ENCODE data around the gene MPIG6B. TPM values are rescaled to one million over a fixed set of nuclear protein-coding genes. Genes with fewer than 3 reads are reported as not detected.

MPIG6B gene, protein sequence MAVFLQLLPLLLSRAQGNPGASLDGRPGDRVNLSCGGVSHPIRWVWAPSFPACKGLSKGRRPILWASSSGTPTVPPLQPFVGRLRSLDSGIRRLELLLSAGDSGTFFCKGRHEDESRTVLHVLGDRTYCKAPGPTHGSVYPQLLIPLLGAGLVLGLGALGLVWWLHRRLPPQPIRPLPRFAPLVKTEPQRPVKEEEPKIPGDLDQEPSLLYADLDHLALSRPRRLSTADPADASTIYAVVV
- not detected in 2 replicates for total RNA-seq

GRCh38 chr6:31723245-31723979 is at the start of gene MPIG6B:
TSS of gene MPIG6B (plus strand) at chr6:31723373. CDS start at chr6:31723384, 11 bp downstream.

GRCh38 chr6:31680226-31681134 is 42.7 kb upstream of the MPIG6B start, which contains the start of gene LY6G5C:
TSS of gene LY6G5C (minus strand) at chr6:31681067. CDS start at chr6:31680373, 694 bp downstream.

DNA sequence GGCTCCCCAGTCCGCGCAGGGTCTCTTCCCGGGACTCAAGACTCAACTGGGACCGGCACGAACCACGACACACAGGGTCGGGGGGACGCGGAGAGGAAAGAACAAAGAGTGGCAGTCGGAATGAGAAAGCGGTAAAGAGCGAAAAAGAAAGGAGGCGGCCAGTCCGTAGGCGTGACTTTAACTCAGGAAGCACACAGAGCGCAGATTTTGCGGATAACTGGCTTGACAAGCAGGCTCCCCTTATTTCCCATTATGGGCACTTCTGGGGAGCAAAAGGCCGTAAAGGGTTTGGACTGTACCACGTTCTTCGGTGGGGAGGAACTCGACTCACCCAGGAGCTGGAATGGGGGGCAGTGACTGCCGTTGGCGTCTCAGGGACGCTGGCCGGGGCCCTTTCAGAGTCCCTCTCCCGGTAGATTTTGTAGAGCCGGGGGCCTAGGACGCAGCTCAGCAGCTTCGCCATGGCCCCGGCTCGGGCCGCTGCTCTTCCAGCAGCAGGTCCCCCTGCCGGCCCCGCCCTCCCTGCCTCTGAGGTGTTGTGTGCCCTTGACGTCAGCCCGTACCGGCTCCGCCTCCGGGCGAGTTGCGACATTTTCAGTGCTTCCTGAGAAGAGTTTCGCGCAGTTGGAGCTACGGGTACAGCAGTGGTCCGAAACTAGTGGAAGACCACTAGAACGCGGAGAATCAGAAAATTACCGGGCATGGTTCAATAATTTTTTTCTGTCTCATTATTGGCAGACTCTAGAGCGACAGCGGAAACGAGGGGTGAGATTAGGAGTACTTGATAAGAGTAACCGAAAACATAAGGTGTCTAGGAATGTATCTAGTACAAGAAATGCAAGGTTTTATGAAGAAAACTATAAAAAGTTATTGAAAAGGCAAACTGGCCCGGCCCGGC is 20.1 kb upstream of the MPIG6B start, which contains the start of gene ABHD16A:
ABHD16A (minus strand) TSS at position 506 of the 898 bp plus-strand sequence; CDS start at position 463, 43 bp downstream.

DNA sequence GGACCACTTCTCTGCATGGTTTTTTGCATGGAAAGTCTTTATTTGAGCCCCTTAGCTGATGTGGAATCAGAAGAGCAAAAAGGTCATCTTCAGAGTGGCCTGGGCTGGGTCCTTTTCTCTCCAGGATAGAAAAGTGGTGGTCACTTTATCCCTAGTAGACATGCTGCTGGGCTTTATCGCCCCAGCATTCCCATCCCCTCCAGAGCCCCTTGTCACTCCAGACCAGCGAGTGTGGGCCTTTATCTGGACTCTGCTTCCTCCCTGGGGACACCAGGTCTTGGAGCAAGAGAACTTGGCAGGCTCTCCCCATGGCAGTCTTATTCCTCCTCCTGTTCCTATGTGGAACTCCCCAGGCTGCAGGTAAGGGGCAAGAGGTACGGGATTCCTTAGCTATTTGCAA is 16.6 kb upstream of the MPIG6B start, which contains the start of gene LY6G6F:
LY6G6F (plus strand) TSS at position 268 of the 400 bp plus-strand sequence; CDS start at position 309, 41 bp downstream.

GRCh38 chr6:31715022-31715958 is 7.9 kb upstream of the MPIG6B start, which contains the start of gene LY6G6D:
TSS of gene LY6G6D (plus strand) at chr6:31715348. CDS start at chr6:31715356, 8 bp downstream.

DNA sequence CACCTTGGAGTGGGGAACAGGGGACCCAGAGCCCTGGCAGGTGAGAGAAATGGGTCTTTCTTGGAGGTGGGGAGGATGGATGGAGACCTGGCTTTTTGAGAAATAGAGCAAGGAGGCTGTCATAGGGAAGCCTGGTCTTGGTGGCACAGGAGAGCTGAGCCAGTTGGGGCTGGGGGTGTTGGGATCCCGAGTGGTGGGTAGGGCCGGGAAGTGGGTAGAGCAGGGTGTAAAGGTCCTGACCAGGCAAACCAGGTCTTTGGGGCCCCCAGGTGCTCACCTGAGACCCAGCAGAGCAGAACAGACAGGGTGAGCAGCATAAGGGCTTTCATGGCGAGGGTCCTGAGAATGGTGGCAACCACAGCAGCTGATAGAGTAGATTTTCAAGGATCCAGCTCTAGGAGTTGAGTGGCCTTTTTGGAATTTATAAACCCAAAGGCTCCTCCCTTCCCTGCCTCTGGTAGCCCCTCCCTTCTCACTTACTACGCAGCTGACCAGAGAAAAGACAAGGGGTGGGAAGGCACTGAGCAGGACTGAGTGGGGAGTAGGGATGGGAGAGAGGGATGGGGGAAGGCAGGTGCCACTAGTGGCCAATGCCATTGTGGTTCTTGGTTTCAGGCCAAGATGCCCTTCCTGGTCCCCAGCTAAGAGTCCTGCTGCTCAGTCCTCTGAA is 1.7 kb upstream of the MPIG6B start, which contains the start of gene LY6G6C:
LY6G6C (minus strand) TSS at position 396 of the 670 bp plus-strand sequence; CDS start at position 329, 67 bp downstream.

DNA sequence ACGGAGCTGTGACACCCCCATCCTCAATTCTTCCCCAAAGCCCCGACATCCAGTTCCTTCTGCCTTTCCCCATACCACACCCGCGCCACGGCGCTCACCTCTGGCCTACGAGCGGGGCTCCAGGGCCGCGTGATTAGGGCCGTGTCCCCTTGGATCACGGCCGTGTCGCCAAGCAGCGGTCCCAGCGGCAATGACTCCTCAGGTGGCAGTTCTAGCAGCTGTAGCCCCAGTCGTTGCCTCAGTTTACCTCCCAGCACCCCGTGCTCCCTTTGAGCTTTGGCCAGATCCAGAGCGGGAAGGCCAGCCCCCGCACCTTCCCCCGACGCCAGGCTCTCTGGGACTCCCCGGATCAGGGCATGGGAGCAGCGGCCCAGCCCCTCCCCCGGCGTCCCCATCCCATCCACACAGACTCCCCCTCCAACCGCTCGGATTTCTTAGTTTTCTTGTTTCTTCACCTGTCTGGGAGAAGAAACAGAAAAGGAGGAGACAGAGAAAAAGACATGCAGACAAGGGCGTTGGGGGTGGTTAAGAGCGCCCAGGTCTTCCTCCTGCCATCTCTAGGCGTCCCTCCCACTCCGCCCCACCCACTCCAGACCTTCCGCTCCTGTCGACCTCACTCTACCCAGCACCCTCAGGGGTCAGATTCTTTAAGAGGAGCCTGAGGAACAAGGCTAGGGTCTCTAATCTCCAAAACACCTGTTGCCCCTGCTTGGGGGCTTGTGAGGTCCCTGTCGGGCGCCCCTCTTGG is 5.8 kb downstream of the MPIG6B start, which contains the start of gene DDAH2:
DDAH2 (minus strand) TSS at position 533 of the 748 bp plus-strand sequence; CDS start at position 395, 138 bp downstream.

GRCh38 chr6:31736021-31736767 is 13.0 kb downstream of the MPIG6B start, which contains the start of gene CLIC1:
TSS of gene CLIC1 (minus strand) at chr6:31736530. CDS start at chr6:31736300, 230 bp downstream.

GRCh38 chr6:31739639-31740396 is 16.6 kb downstream of the MPIG6B start, which contains the start of gene MSH5:
TSS of gene MSH5 (plus strand) at chr6:31740005. CDS start at chr6:31740467, 462 bp downstream.

DNA sequence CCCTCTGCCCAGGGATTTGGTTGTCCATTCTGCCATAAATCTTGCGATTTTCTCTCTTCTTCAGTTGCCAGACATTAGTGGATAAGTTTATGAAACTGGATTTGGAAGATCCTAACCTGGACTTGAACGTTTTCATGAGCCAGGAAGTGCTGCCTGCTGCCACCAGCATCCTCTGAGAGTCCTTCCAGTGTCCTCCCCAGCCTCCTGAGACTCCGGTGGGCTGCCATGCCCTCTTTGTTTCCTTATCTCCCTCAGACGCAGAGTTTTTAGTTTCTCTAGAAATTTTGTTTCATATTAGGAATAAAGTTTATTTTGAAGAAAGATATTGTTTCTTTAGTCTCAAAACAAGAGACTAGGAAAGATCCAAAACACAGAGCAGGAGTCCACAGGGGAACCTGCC is 39.2 kb downstream of the MPIG6B start, which contains the start of gene SAPCD1:
SAPCD1 (plus strand) TSS at position 301 of the 400 bp plus-strand sequence. CDS start 399 bp downstream, outside the sequence.

Other genes starting within 250 kb of the MPIG6B start
- 14.8 and 15.8 TPM in 2 replicates for gene MICB, start 225.2 kb upstream of the MPIG6B start, total RNA-seq
- gene MCCD1, start 194.4 kb upstream of the MPIG6B start, total RNA-seq = not detected in 2 replicates
- gene DDX39B, start 181.4 kb upstream of the MPIG6B start, total RNA-seq = 221 and 228 TPM in 2 replicates
- 1.5 and 4.3 TPM in 2 replicates for gene ATP6V1G2, start 176.8 kb upstream of the MPIG6B start, total RNA-seq
- 22.7 and 27.5 TPM in 2 replicates for gene NFKBIL1, start 175.8 kb upstream of the MPIG6B start, total RNA-seq
- gene LTA, start 151.1 kb upstream of the MPIG6B start, total RNA-seq = not detected in 2 replicates
- gene TNF, start 147.8 kb upstream of the MPIG6B start, total RNA-seq = not detected in 2 replicates
- gene LTB, start 140.9 kb upstream of the MPIG6B start, total RNA-seq = not detected in 2 replicates
- 0.23 TPM in 1 of 2 replicates, not detected in the other for gene LST1, start 137.1 kb upstream of the MPIG6B start, total RNA-seq
- not detected in 2 replicates for gene NCR3, start 130.4 kb upstream of the MPIG6B start, total RNA-seq
- not detected in 2 replicates for gene AIF1, start 108.1 kb upstream of the MPIG6B start, total RNA-seq
- 61.8 and 76.9 TPM in 2 replicates for gene PRRC2A, start 102.7 kb upstream of the MPIG6B start, total RNA-seq
- 194 and 208 TPM in 2 replicates for gene BAG6, start 70.7 kb upstream of the MPIG6B start, total RNA-seq
- gene APOM, start 67.5 kb upstream of the MPIG6B start, total RNA-seq = 1.0 and 1.6 TPM in 2 replicates
- 20.9 and 23.3 TPM in 2 replicates for gene C6orf47, start 62.6 kb upstream of the MPIG6B start, total RNA-seq
- gene GPANK1, start 58.4 kb upstream of the MPIG6B start, total RNA-seq = 9.7 and 14.1 TPM in 2 replicates
- gene CSNK2B, start 57.3 kb upstream of the MPIG6B start, total RNA-seq = 75.1 and 82.0 TPM in 2 replicates
- gene LY6G5B, start 53.4 kb upstream of the MPIG6B start, total RNA-seq = 1.9 and 4.0 TPM in 2 replicates
- gene LY6G5C, start 42.3 kb upstream of the MPIG6B start, total RNA-seq = 0.26 and 0.85 TPM in 2 replicates
- gene ABHD16A, start 20.0 kb upstream of the MPIG6B start, total RNA-seq = 47.6 and 50.4 TPM in 2 replicates
- not detected in 2 replicates for gene LY6G6F, start 16.5 kb upstream of the MPIG6B start, total RNA-seq
- gene LY6G6D, start 8.0 kb upstream of the MPIG6B start, total RNA-seq = not detected in 2 replicates
- not detected in 2 replicates for gene LY6G6C, start 1.6 kb upstream of the MPIG6B start, total RNA-seq
- 66.1 and 86.1 TPM in 2 replicates for gene DDAH2, start 5.9 kb downstream of the MPIG6B start, total RNA-seq
- 417 and 463 TPM in 2 replicates for gene CLIC1, start 13.2 kb downstream of the MPIG6B start, total RNA-seq
- 3.8 and 6.6 TPM in 2 replicates for gene MSH5, start 16.6 kb downstream of the MPIG6B start, total RNA-seq
- 0.78 and 0.79 TPM in 2 replicates for gene SAPCD1, start 39.3 kb downstream of the MPIG6B start, total RNA-seq
- gene VWA7, start 54.0 kb downstream of the MPIG6B start, total RNA-seq = 0.26 and 0.46 TPM in 2 replicates
- 50.8 and 109 TPM in 2 replicates for gene VARS1, start 72.4 kb downstream of the MPIG6B start, total RNA-seq
- 16.7 and 16.9 TPM in 2 replicates for gene LSM2, start 83.6 kb downstream of the MPIG6B start, total RNA-seq
- 1.9 and 2.2 TPM in 2 replicates for gene HSPA1L, start 91.9 kb downstream of the MPIG6B start, total RNA-seq
- gene HSPA1A, start 92.2 kb downstream of the MPIG6B start, total RNA-seq = 133 and 166 TPM in 2 replicates
- gene HSPA1B, start 104.4 kb downstream of the MPIG6B start, total RNA-seq = 113 and 154 TPM in 2 replicates
- 75.7 and 102 TPM in 2 replicates for gene NEU1, start 139.4 kb downstream of the MPIG6B start, total RNA-seq
- gene SLC44A4, start 155.6 kb downstream of the MPIG6B start, total RNA-seq = 0.20 TPM in 1 of 2 replicates, not detected in the other
- gene EHMT2, start 174.3 kb downstream of the MPIG6B start, total RNA-seq = 57.3 and 69.7 TPM in 2 replicates
- 7.6 and 9.8 TPM in 2 replicates for gene ZBTB12, start 178.7 kb downstream of the MPIG6B start, total RNA-seq
- gene C2, start 204.3 kb downstream of the MPIG6B start, total RNA-seq = 1.7 and 4.7 TPM in 2 replicates
- 49.7 and 81.0 TPM in 2 replicates for gene CFB, start 222.7 kb downstream of the MPIG6B start, total RNA-seq
- gene NELFE, start 235.6 kb downstream of the MPIG6B start, total RNA-seq = 78.7 and 86.4 TPM in 2 replicates
- gene SKIC2, start 235.8 kb downstream of the MPIG6B start, total RNA-seq = 66.7 and 73.4 TPM in 2 replicates
- 10.8 and 15.1 TPM in 2 replicates for gene DXO, start 248.8 kb downstream of the MPIG6B start, total RNA-seq